K562 (cell line): ENCODE measurements around the gene RNF31. TPM values are rescaled to one million over a fixed set of nuclear protein-coding genes. Genes with fewer than 3 reads are reported as not detected.
A peak's percentile ranks its signal among the peaks of the same experiment; 100 is the strongest.

Experiments used
- CREB3L1 ChIP-seq: fragments of 450-650 bp; IDR thresholded peaks from 2 replicates; pipeline ENCODE4 v1.6.1; 2014; ENCODE audit warnings: low read depth, mild to moderate bottlenecking, moderate library complexity, borderline replicate concordance
- ETV6 ChIP-seq, 3 experiments: fragments of 150-350 bp in 1 of 3; sonication (generic) in 1 of 3; formaldehyde crosslinking in 1 of 3; IDR thresholded peaks; 2 replicates each; pipeline versions ENCODE4 v1.6.1 to v1.8.0; 2014 to 2022; ENCODE audit warnings: borderline replicate concordance in 2 of 3, low read depth in 2 of 3, antibody characterized with exemption in 1 of 3, low read length in 1 of 3, mild to moderate bottlenecking in 1 of 3, missing genetic modification reagents in 1 of 3
- FOXK2 ChIP-seq, 2 experiments: fragments of 450-650 bp; IDR thresholded peaks in 1 of 2; conservative IDR thresholded peaks in 1 of 2; 2 replicates each; pipeline ENCODE4 v1.6.1; 2016; ENCODE audit warnings: low read depth in 2 of 2, mild to moderate bottlenecking in 1 of 2
- KLF1 ChIP-seq: fragments of 450-650 bp; IDR thresholded peaks from 2 replicates; pipeline ENCODE4 v1.6.1; 2016; ENCODE audit warnings: missing genetic modification characterization, missing compliant biosample characterization
- MYBL2 ChIP-seq, 2 experiments: fragments of 450-650 bp in 1 of 2; sonication (generic) in 1 of 2; formaldehyde crosslinking in 1 of 2; IDR thresholded peaks; 2 replicates each; pipeline versions ENCODE4 v1.6.1 to v1.8.1; 2017 to 2022; ENCODE audit warnings: borderline replicate concordance in 1 of 2, inconsistent platforms in 1 of 2, low read depth in 1 of 2, mild to moderate bottlenecking in 1 of 2, missing genetic modification reagents in 1 of 2, moderate library complexity in 1 of 2
- NUFIP1 ChIP-seq: fragments of 450-650 bp; IDR thresholded peaks from 2 replicates; pipeline ENCODE4 v1.6.1; 2018; ENCODE audit not compliant: partially characterized antibody
- PRMT5 ChIP-seq: sonication (generic); formaldehyde crosslinking; IDR thresholded peaks from 2 replicates; pipeline ENCODE4 v1.5.0; 2020; ENCODE audit warnings: missing genetic modification reagents
- RBM34 ChIP-seq: fragments of 200-400 bp; formaldehyde crosslinking; IDR thresholded peaks from 2 replicates; pipeline ENCODE4 v1.6.1; 2018; ENCODE audit warnings: low read length, borderline replicate concordance; ENCODE audit not compliant: insufficient read depth
- RBM39 ChIP-seq: fragments of 200-400 bp; formaldehyde crosslinking; optimal IDR thresholded peaks from 2 replicates; pipeline ENCODE3; 2018; ENCODE audit warnings: low read depth, low read length
- SNIP1 ChIP-seq: fragments of 450-650 bp; IDR thresholded peaks from 2 replicates; pipeline ENCODE4 v1.7.1; 2017; ENCODE audit warnings: low read depth, mild to moderate bottlenecking
- ZNF551 ChIP-seq: fragments of 250-450 bp; sonication (Bioruptor Pico); IDR thresholded peaks from 2 replicates; pipeline ENCODE4 v1.5.0; 2021; ENCODE audit warnings: mild to moderate bottlenecking, moderate library complexity
- ZNF764 ChIP-seq: fragments of 250-450 bp; sonication (Bioruptor Pico); IDR thresholded peaks from 2 replicates; pipeline ENCODE4 v1.4.0; 2020; ENCODE audit warnings: low read depth, mild to moderate bottlenecking, moderate library complexity
- polyA plus RNA-seq, 8 experiments: library from polyadenylated mRNA; depleted of rRNA in 4 of 8; stranded (reverse) in 5 of 8; unstranded in 3 of 8; fragments of >200 nt; fragmentation: Nextera tagmentation in 2 of 8; fragmentation: Illumina TruSeq in 1 of 8; extraction: Ambion mirVana in 2 of 8; extraction: Trizol in 1 of 8; gene quantifications; 2 replicates each; pipeline versions ENCODE4 v1.2.1 to v1.2.3, GENCODE V29; 2011 to 2014; ENCODE audit warnings: inconsistent platforms in 1 of 8, missing spikeins in 1 of 8
- total RNA-seq, 7 experiments: library from RNA; depleted of rRNA in 6 of 7; stranded (reverse); fragments of >200 nt in 6 of 7; fragmentation: Illumina TruSeq in 2 of 7; extraction: Trizol in 2 of 7; gene quantifications; 2 replicates each; pipeline versions ENCODE4 v1.2.1 to v1.2.3, GENCODE V29; 2011 to 2021; ENCODE audit warnings: low replicate concordance in 1 of 7
- TF ChIP-seq, protein P1 (sequence below): sonication (generic); formaldehyde crosslinking; IDR thresholded peaks from 2 replicates; pipeline ENCODE4 v1.8.0; 2022; ENCODE audit warnings: missing genetic modification reagents, mild to moderate bottlenecking, moderate library complexity, borderline replicate concordance
- TF ChIP-seq, protein P2 (sequence below), 2 experiments: fragments of 450-650 bp in 1 of 2; sonication (generic) in 1 of 2; formaldehyde crosslinking in 1 of 2; IDR thresholded peaks; 2 replicates each; pipeline versions ENCODE4 v1.7.1 to v1.9.0; 2016 to 2022; ENCODE audit warnings: inconsistent platforms in 1 of 2, mild to moderate bottlenecking in 1 of 2, missing genetic modification reagents in 1 of 2

Gene RNF31
- total and polyA plus RNA-seq, 9 of the 15 experiments (the other 6 are each of a cell fraction or from before 2014, with no cell fraction given), result 3.1 to 47.6 (median 19.1) TPM

DNA sequence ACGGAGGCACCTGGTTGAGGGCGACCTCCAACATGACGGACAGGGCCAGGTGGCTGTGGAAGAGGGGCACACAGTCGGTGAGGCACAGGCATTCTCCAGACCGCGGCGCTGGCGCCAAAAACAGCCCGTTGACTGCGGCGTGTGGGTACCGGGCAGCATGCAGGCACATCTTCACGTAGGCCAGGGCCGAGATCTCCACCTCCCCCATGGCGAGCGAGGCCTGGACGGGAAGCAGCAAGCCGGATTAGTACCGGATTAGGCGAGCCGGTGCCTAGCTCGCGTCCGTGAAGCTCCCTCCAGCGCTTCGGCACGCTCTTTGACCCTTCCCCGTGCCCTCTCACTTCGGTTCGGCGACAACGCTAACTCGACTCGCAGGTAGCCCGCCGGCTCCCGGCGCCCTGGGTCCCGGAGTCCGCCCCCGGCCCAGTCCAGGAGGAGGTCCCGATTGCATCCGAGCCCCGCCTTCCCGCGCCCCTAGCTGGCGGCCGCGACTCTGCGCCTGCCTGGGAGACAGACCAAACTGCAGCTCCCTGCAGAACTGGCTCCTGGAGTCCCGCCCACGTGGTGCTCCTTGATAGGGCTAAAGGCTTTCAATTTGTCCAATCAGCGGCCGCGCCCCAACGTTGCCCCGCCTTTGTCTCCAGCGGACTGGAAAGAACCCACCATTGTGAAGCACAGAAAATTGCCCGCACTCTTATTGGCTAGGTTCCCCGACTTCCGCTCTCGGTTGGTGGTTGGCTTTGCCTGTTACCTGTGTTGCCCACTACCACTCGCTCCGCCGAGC, 6.0 kb upstream of the RNF31 start, which contains the start of gene EMC9 (continued):
- TF ChIP-seq PRMT5 (CRISPR knock-in tag) (no peak), ZNF551 (no peak), RBM39 (no peak), ZNF764 (no peak), RBM34 (no peak), KLF1 (tag) (no peak), SNIP1 (no peak), MYBL2 (IDR thresholded peaks at IDR 0.05; ENCODE audit: low read depth) (peak; percentile 91), MYBL2 (CRISPR knock-in tag; IDR thresholded peaks at IDR 0.05; ENCODE audit: borderline replicate concordance) (no peak), CREB3L1 (no peak), FOXK2 (conservative IDR thresholded peaks at IDR 0.05 in 1 of 2, IDR thresholded peaks at IDR 0.05 in 1 of 2; ENCODE audit: low read depth in 2 of 2) (no peak), NUFIP1 (no peak), ETV6 (IDR thresholded peaks at IDR 0.05; ENCODE audit: borderline replicate concordance in 1 of 2, low read depth in 2 of 2, low read length in 1 of 2) (no peak), ETV6 (CRISPR knock-in tag; IDR thresholded peaks at IDR 0.05; ENCODE audit: borderline replicate concordance) (no peak)
- TF ChIP-seq, protein P1, sequence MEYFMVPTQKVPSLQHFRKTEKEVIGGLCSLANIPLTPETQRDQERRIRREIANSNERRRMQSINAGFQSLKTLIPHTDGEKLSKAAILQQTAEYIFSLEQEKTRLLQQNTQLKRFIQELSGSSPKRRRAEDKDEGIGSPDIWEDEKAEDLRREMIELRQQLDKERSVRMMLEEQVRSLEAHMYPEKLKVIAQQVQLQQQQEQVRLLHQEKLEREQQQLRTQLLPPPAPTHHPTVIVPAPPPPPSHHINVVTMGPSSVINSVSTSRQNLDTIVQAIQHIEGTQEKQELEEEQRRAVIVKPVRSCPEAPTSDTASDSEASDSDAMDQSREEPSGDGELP, result peak; percentile 22; the same call in 1 of the 2 replicates
- TF ChIP-seq, protein P2, sequence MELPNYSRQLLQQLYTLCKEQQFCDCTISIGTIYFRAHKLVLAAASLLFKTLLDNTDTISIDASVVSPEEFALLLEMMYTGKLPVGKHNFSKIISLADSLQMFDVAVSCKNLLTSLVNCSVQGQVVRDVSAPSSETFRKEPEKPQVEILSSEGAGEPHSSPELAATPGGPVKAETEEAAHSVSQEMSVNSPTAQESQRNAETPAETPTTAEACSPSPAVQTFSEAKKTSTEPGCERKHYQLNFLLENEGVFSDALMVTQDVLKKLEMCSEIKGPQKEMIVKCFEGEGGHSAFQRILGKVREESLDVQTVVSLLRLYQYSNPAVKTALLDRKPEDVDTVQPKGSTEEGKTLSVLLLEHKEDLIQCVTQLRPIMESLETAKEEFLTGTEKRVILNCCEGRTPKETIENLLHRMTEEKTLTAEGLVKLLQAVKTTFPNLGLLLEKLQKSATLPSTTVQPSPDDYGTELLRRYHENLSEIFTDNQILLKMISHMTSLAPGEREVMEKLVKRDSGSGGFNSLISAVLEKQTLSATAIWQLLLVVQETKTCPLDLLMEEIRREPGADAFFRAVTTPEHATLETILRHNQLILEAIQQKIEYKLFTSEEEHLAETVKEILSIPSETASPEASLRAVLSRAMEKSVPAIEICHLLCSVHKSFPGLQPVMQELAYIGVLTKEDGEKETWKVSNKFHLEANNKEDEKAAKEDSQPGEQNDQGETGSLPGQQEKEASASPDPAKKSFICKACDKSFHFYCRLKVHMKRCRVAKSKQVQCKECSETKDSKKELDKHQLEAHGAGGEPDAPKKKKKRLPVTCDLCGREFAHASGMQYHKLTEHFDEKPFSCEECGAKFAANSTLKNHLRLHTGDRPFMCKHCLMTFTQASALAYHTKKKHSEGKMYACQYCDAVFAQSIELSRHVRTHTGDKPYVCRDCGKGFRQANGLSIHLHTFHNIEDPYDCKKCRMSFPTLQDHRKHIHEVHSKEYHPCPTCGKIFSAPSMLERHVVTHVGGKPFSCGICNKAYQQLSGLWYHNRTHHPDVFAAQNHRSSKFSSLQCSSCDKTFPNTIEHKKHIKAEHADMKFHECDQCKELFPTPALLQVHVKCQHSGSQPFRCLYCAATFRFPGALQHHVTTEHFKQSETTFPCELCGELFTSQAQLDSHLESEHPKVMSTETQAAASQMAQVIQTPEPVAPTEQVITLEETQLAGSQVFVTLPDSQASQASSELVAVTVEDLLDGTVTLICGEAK (IDR thresholded peaks at IDR 0.05), result no peak
- TF ChIP-seq, protein P2 (CRISPR knock-in tag; IDR thresholded peaks at IDR 0.05), result no peak
